AG10803 (cell line): Measurements from ENCODE around the gene MYOM1.
"Not testable (repeated sequence)": the region's sequence is repeated elsewhere in the genome, so short reads cannot be mapped to it uniquely, and the experiment has no call there.

Experiments used
- DNase-seq: peaks from one replicate; pipeline ENCODE4 v3.0.0; 2010; ENCODE audit warnings: low read depth
- H3K4me3 ChIP-seq: 2 replicates; pipeline ENCODE4 v1.5.1; 2011; ENCODE audit warnings: mild to moderate bottlenecking, low read length, control low read depth
- TF ChIP-seq, protein P1 (sequence below): conservative IDR thresholded peaks from 2 replicates; pipeline ENCODE4 v1.5.1; 2011; ENCODE audit warnings: mild to moderate bottlenecking, low read length, control low read depth, inconsistent platforms

Gene MYOM1

DNA sequence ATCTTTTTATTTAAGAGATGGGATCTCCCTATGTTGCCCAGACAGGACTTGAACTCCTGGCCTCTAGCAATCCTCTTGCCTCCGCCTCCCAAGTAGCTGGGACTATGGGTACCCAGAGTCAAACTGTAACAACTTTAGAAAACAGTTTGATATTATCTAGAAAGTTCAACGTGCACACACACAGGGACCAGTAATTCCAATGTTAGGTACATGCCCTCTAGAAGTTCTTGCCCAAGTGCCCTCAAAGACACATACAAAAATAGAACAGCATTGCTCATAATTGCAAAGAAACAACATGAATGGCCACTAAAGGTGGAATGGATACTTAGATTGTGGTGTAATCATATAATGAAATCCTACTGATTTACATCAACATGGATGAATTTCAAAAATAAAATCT lies 194.2 kb downstream of the MYOM1 start:
- no peak overlapping the region for H3K4me3 ChIP-seq
- TF ChIP-seq, protein P1, sequence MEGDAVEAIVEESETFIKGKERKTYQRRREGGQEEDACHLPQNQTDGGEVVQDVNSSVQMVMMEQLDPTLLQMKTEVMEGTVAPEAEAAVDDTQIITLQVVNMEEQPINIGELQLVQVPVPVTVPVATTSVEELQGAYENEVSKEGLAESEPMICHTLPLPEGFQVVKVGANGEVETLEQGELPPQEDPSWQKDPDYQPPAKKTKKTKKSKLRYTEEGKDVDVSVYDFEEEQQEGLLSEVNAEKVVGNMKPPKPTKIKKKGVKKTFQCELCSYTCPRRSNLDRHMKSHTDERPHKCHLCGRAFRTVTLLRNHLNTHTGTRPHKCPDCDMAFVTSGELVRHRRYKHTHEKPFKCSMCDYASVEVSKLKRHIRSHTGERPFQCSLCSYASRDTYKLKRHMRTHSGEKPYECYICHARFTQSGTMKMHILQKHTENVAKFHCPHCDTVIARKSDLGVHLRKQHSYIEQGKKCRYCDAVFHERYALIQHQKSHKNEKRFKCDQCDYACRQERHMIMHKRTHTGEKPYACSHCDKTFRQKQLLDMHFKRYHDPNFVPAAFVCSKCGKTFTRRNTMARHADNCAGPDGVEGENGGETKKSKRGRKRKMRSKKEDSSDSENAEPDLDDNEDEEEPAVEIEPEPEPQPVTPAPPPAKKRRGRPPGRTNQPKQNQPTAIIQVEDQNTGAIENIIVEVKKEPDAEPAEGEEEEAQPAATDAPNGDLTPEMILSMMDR: no peak
- no peak for DNase-seq

DNA sequence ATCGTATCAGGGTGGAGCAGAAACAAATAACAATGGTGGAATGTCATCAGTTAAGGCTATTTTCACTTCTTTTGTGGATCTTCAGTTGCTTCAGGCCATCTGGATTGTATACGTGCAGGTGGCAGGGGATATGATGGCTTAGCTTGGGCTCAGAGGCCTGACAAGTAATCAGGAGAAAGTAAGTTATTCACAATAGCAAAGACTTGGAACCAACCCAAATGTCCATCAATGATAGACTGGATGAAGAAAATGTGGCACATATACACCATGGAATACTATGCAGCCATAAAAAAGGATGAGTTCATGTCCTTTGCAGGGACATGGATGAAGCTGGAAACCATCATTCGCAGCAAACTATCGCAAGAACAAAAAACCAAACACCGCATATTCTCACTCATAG lies 196.2 kb downstream of the MYOM1 start:
- DNase-seq, H3K4me3 ChIP-seq: not testable (repeated sequence)
